22Rv1 (cell line): ENCODE results near the gene HACD1.
"Not testable (repeated sequence)": the region's sequence is repeated elsewhere in the genome, so short reads cannot be mapped to it uniquely, and the experiment has no call there.

Experiments used
- H3K27ac ChIP-seq: fragments of 450-650 bp; 2 replicates; pipeline ENCODE4 v1.5.1; 2017
- ZFX ChIP-seq: fragments of 450-650 bp; IDR thresholded peaks from 2 replicates; pipeline ENCODE4 v1.6.1; 2017; ENCODE audit warnings: antibody characterized with exemption, borderline replicate concordance
- TF ChIP-seq, protein P1 (sequence below): fragments of 450-650 bp; IDR thresholded peaks from 2 replicates; pipeline ENCODE4 v1.5.1; 2017; ENCODE audit warnings: mild to moderate bottlenecking

Gene HACD1

DNA sequence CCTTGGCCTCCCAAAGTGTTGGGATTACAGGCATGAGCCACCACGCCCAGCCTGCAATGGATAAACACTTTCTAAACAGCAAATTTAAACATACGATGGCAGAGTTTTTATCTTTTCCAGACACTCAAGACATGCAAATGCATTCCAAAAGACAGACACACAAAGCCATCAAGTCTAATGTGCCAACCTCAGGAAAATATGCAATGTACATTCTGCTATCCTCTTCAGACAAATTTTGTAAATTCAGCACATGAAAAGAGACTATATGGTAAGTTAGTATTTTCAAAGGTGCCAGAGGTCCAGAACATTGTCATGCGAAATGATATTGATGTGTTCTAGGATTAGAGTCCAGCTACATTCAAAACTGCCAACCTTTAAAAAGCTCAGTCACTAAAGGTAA is 19.8 kb downstream of the HACD1 start:
- H3K27ac ChIP-seq: no peak overlapping the region
- TF ChIP-seq ZFX: no peak
- TF ChIP-seq, protein P1, sequence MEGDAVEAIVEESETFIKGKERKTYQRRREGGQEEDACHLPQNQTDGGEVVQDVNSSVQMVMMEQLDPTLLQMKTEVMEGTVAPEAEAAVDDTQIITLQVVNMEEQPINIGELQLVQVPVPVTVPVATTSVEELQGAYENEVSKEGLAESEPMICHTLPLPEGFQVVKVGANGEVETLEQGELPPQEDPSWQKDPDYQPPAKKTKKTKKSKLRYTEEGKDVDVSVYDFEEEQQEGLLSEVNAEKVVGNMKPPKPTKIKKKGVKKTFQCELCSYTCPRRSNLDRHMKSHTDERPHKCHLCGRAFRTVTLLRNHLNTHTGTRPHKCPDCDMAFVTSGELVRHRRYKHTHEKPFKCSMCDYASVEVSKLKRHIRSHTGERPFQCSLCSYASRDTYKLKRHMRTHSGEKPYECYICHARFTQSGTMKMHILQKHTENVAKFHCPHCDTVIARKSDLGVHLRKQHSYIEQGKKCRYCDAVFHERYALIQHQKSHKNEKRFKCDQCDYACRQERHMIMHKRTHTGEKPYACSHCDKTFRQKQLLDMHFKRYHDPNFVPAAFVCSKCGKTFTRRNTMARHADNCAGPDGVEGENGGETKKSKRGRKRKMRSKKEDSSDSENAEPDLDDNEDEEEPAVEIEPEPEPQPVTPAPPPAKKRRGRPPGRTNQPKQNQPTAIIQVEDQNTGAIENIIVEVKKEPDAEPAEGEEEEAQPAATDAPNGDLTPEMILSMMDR: no peak

DNA sequence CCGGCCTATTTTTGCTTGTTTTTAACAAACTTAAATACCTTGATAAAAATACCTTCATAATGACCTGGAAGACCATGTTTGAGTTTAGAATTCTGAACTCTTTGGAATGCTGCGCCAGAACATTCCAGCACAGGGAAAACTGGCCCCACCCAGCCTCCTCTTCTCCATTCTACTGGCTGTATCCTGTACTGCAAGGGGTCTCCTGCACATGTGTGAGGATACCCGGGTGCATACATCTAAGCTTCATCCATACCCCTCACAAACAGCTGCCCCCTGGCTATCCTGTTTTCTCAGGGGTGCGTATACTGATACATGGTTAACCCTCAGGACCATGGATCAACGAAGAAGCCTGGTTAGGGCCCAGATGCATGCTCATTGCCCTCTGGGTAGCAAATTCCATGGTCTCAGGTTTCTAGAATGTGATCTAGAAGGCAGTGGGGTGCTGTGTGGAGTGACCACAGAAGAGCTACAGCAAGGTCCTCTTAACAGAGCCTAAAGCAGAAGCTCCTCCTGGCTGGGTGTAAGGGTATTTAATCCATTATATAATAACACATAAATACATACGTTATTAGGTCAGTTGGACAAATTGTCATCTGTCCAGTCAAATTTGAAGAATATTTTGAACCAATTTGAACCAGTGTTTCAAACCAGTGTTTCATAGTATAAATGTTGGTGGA is 26.1 kb downstream of the HACD1 start:
- no peak overlapping the region for H3K27ac ChIP-seq
- TF ChIP-seq ZFX: no peak
- TF ChIP-seq, protein P1: no peak

DNA sequence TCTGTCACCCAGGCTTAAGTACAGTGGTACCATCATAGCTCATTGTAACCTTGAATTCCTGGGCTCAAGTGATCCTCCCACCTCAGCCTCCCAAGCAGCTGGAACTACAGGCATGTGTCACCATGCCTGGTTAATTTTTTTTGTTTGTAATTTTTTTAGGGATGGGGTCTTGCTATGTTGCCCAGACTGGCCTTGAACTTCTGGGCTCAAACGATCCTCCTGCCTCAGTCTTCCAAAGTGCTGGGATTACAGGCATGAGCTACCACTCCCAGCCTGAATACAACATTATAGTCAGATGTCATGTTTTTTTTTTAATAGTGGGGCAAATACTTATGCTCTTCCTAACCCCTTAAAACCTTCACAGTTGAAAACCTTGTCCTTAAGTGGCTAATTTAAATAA is 27.9 kb downstream of the HACD1 start:
- not testable (repeated sequence) for H3K27ac ChIP-seq

DNA sequence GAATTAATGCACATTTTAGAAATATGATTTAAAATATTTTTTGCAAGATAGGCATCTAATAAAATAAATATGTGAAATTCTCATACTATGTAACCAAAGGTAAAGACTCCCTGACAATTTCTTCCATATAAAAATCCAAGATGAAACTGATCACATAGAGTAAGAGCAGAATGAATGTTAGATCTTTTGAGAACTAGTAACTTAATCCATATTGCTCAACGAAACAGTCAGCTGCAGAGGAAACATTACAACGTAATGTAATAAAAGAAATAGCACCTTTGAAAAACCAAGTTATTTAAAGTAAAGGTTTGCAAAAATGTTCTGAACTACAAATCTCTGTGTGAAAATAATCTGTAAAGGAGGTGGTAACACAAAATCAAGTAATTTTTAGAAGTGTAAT is 28.8 kb downstream of the HACD1 start:
- H3K27ac ChIP-seq: no peak overlapping the region
- TF ChIP-seq, protein P1: no peak
- no peak for TF ChIP-seq ZFX

DNA sequence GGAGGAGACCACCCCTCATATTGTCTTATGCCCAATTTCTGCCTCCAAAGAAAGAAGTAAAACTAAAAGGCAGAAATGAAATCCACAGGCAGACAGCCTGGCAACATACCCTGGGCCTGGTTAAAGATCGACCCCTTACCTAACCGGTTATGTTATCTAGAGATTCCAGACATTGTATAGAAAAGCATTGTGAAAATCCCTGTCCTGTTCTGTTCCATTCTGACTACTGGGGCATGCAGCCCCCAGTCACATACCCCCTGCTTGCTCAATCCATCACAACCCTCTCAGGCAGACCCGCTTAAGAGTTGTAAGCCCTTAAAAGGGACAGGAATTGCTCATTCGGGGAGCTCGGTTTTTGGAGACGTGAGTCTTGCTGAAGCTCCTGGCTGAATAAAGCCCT is 29.9 kb downstream of the HACD1 start:
- not testable (repeated sequence) for H3K27ac ChIP-seq

DNA sequence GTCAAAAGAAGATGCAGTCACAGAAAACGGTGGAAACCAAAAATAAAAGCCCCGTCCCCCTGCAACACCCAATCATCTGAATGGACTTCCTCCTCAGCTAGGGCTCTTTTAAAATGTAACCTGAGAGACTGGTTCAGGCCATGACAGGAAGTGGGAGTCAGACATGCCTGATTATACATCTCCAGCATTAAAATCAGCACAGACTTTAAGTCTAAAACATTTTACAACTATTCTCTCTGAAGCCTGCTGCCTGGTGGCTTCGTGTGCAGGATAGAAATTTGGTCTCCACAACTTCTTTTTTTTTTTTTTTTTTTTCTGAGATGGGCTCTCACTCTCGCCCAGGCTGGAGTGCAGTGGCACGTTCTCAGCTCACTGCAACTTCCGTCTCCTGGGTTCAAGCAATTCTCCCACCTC is 30.3 kb downstream of the HACD1 start:
- no peak for TF ChIP-seq ZFX
- TF ChIP-seq, protein P1: no peak
- H3K27ac ChIP-seq: no peak overlapping the region

DNA sequence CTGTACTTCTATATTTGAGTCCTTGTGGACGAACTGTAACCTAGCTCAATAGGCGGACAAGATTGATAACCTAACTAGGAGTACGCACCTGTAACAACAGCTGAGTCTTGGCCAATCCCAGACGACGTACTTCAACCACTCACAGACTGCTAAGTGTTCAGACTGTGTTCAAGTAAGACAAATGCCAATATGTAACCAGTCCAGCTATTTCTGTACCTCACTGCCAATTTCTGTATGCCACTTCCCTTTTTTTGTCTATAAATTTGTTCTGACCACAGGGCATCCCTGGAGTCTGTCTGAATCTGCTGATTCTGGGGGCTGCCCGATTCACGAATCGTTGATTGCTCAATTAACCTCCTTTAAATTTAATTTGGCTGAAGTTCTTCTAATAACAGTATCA is 32.2 kb downstream of the HACD1 start:
- H3K27ac ChIP-seq: no peak overlapping the region
- no peak for TF ChIP-seq ZFX
- TF ChIP-seq, protein P1: no peak

DNA sequence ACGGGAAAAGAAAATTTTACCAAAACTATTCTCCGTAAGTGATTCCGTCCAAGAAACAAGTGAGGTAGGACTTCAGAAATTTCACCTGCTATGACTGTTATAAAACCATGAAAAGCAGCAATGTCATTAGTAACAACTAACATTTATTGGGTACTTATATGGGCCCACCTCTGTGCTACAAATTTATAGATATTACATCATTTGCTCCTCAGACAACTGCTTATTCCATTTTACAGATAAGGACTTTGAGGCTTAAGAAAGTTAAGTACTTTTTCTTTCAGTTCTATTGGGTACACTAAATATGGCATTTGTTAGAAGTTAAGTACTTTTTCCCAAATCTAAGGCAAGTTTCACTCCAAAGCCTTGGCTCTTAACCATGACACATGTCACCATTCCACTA is 36.3 kb downstream of the HACD1 start:
- H3K27ac ChIP-seq: no peak overlapping the region
- TF ChIP-seq, protein P1: no peak
- no peak for TF ChIP-seq ZFX
